ENCODE measurements around the gene RPL12. TPM values are rescaled to one million over a fixed set of nuclear protein-coding genes. Genes with fewer than 3 reads are reported as not detected.
A peak's percentile ranks its signal among the peaks of the same experiment; 100 is the strongest.

RPL12 gene
- total and polyA plus RNA-seq, 10 donors = 1,013 to 9,017 (median 1,657) TPM

DNA sequence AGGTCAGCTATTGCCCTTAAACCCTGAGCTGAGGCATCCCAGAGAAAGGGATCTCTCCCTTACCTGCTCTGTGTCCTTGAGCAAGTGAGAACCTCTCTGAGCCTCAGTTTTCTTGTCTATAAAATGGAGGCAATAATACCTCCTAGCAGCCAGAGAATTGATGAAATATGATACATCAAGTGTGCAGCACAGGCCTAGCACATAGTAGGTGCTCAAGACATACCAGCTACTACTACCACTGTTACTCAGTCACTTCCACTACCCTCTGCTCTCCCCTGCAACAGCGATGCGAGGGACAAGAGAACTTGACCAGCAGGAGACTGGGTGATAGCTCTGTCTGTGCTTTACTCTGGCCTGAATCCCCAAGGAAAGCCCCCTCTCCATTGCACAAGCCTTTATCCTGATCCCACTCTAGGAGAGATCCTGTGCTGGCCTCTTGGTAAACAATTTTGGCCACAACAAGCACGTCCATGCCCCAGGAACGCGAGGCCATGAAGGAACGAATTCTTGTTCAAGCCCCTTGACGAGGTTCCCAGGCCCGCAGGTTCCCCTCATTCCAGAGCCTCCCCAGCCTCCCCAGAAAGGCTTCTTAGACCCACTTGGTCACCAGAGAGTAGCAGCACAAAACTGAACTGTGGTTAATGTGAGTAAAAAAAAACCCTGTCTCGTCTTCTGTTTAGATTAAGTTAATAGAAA, 39.5 kb upstream of the RPL12 start:
- no peak for DNase-seq
- WGBS, 5 donors = 88 to 91% (median 90%) methylated on average over 9 of the region's 9 CpGs
- peaks cover 0 to 100% (median 82%) of the 10 kb centered on the region in 6 donors for H3K36me3 ChIP-seq
- no peaks in the 10 kb centered on the region for H3K9me3 ChIP-seq
- no peak overlapping the region for H3K4me3 ChIP-seq
- TF ChIP-seq, protein P1, sequence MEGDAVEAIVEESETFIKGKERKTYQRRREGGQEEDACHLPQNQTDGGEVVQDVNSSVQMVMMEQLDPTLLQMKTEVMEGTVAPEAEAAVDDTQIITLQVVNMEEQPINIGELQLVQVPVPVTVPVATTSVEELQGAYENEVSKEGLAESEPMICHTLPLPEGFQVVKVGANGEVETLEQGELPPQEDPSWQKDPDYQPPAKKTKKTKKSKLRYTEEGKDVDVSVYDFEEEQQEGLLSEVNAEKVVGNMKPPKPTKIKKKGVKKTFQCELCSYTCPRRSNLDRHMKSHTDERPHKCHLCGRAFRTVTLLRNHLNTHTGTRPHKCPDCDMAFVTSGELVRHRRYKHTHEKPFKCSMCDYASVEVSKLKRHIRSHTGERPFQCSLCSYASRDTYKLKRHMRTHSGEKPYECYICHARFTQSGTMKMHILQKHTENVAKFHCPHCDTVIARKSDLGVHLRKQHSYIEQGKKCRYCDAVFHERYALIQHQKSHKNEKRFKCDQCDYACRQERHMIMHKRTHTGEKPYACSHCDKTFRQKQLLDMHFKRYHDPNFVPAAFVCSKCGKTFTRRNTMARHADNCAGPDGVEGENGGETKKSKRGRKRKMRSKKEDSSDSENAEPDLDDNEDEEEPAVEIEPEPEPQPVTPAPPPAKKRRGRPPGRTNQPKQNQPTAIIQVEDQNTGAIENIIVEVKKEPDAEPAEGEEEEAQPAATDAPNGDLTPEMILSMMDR (IDR thresholded peaks at IDR 0.05 in 8 of 11, conservative IDR thresholded peaks at IDR 0.05 in 3 of 11) = no peak
- TF ChIP-seq POLR2A (IDR thresholded peaks at IDR 0.05) = no peak
- TF ChIP-seq POLR2AphosphoS5 (IDR thresholded peaks at IDR 0.05) = no peak
- H3K27me3 ChIP-seq (replicated peaks in 1 of 7) = no peaks in the 10 kb centered on the region
- no peak overlapping the region for H3K27ac ChIP-seq
- intact Hi-C loops (cut with DNase I; ENCODE audit: low total_unique reads) = no loop called here
- H3K4me1 ChIP-seq = peaks cover 0 to 11% (median 3%) of the 10 kb centered on the region in 6 donors

DNA sequence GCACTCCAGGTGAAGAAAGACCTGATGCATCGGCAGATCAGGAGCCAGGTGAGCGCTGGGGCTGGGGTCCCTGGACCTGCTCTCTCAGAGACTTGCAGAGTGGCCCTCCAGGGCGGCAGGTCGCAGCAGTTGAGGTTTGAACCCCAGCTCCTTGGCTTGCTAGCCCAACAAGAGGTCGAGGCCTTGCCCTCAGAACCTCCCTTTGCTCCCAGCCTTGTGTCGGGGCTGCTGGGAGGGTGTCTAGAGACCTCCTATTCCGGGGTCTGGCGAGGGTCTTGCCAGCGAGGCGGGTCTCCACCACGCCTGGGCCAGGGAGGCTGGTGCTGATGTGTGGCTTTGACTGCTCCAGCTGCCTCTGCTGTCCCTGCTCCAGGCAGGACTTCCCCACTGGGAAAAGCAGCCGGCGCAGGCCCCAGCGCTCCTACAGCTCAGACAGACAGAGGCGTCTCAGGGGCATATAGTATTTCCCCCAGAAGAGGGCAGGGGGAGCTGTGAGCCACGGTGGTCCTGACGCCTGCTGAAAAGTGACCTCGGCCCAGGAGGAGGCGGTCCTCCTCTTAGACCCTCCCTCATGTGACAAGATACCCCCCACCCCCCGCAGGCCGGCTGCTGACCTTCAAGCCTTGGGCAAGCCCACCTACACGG, 38.4 kb upstream of the RPL12 start:
- H3K27me3 ChIP-seq (replicated peaks in 1 of 7) = no peaks in the 10 kb centered on the region
- H3K36me3 ChIP-seq = peaks cover 0 to 100% (median 82%) of the 10 kb centered on the region in 6 donors
- no peak overlapping the region for H3K4me3 ChIP-seq
- no peaks in the 10 kb centered on the region for H3K9me3 ChIP-seq
- H3K4me1 ChIP-seq = peaks cover 0 to under 1% (median 0%) of the 10 kb centered on the region in 6 donors
- no peak overlapping the region for H3K27ac ChIP-seq
- WGBS, 5 donors = 82 to 86% (median 85%) methylated on average over 15 to 22 of the region's 22 CpGs
- no peak for DNase-seq
- intact Hi-C loops (cut with DNase I; ENCODE audit: low total_unique reads) = no loop called here
- TF ChIP-seq, protein P1 (IDR thresholded peaks at IDR 0.05 in 8 of 11, conservative IDR thresholded peaks at IDR 0.05 in 3 of 11) = no peak
- TF ChIP-seq POLR2A (IDR thresholded peaks at IDR 0.05) (no peak), POLR2AphosphoS5 (IDR thresholded peaks at IDR 0.05) (peak in 1 of 3 donors; percentile 16)

DNA sequence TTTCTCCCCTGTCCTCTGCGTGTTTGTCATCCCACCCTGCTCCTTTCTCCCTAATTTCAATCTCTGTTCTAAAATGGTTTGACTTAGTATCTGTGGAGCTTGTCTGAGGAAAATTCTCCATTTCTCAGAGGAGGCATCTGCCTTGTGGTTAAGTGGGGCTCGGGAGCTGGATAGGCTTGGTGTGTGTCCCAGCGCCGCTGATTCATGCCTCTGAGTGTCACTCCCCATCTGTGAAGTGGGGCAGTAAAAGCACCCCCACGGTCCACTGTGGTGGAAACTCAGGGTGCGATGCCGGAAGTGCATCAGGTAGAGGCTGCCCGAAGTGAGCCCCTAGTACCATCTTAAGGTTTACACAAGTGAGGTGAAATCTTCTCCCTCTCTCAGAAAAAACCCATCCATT, 37.7 kb upstream of the RPL12 start:
- peaks cover 0 to 100% (median 80%) of the 10 kb centered on the region in 6 donors for H3K36me3 ChIP-seq
- TF ChIP-seq POLR2AphosphoS5 (IDR thresholded peaks at IDR 0.05) = no peak
- TF ChIP-seq, protein P1 (IDR thresholded peaks at IDR 0.05 in 8 of 11, conservative IDR thresholded peaks at IDR 0.05 in 3 of 11) = no peak
- TF ChIP-seq POLR2A (IDR thresholded peaks at IDR 0.05) = no peak

DNA sequence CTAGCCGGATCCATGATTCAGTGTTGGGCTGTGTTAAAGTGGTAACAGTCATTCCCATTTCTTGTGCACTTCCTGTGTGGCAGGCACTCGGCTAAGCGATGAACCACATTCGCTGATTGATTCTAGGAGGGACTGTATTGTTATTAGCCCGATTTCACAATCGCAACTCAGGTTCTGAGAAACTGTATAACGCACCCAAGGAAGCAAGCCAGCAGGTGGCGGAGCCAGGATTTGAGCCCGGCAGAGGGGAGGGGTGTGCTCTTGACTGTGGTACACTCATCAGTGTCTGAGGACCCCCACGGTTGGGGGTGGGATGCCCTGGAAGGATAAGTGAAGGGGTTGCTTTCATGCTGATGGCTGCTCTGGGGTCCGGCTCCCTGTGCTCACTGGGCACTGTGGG, 34.8 kb upstream of the RPL12 start:
- Histone ChIP-seq H3K36me3 (peaks cover 0 to 100% (median 80%) of the 10 kb centered on the region in 6 donors), H3K27ac (no peak overlapping the region), H3K9me3 (no peaks in the 10 kb centered on the region), H3K4me1 (no peaks in the 10 kb centered on the region), H3K27me3 (replicated peaks in 1 of 7) (no peaks in the 10 kb centered on the region), H3K4me3 (no peak overlapping the region)
- intact Hi-C loops (cut with DNase I; ENCODE audit: low total_unique reads) = no loop called here
- no peak for DNase-seq
- 92 to 94% (median 92%) methylated on average over 9 to 11 of the region's 11 CpGs for WGBS, 5 donors
- TF ChIP-seq POLR2AphosphoS5 (IDR thresholded peaks at IDR 0.05) (no peak), POLR2A (IDR thresholded peaks at IDR 0.05) (no peak)
- TF ChIP-seq, protein P1 (IDR thresholded peaks at IDR 0.05 in 8 of 11, conservative IDR thresholded peaks at IDR 0.05 in 3 of 11) = no peak

More for the DNA sequence above, 37.7 kb upstream of the RPL12 start:
- no peak for DNase-seq
- H3K27ac ChIP-seq = no peak overlapping the region
- no peak overlapping the region for H3K4me3 ChIP-seq
- no peaks in the 10 kb centered on the region for H3K9me3 ChIP-seq
- WGBS, 5 donors = 85 to 95% (median 89%) methylated on average over 8 of the region's 8 CpGs
- intact Hi-C loops (cut with DNase I; ENCODE audit: low total_unique reads) = no loop called here
- no peaks in the 10 kb centered on the region for H3K4me1 ChIP-seq
- no peaks in the 10 kb centered on the region for H3K27me3 ChIP-seq (replicated peaks in 1 of 7)
